Measurements from ENCODE around the gene ANKMY1.

The ANKMY1 gene

DNA sequence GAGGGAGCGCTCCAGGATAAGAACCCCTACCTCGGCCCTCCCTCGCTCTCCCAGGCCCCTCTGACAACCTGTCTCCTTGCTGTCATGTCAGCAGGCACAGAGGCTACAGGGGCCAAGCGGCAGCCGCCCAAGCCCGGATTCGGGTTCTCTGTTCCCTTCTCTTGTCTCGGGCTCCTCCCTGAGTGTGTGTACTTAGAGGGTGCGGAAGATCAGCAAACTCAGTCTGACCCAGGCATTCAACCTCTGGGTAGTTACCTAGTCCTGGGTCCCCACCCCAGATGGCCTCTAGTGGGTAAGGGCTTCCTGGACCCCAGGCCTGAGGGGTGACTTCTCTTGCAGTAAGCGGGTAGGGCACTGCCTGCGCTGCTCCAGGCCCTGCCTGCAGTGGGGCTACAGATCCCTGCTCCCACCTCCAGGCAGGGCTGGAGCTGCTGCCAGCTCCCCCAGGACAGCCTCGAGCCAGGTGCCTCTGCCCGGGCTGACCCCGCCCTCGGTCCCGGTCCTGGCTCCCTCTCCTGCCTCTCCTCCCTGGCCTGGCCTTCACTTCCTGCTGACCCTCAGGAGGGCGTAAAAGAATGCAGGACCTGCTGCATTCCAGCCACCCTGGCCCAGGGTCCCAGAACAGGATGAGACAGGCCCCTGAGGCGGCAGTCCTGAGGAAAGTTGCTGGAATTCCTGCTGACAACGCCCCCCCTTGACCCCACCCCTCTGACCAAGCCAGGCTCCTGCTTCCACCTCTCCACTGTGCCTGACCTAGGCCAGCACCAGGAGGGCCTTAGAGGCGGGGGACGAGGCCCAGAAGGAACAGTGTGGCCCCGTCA lies 100.4 kb downstream of the ANKMY1 start:
- no peak for DNase-seq

DNA sequence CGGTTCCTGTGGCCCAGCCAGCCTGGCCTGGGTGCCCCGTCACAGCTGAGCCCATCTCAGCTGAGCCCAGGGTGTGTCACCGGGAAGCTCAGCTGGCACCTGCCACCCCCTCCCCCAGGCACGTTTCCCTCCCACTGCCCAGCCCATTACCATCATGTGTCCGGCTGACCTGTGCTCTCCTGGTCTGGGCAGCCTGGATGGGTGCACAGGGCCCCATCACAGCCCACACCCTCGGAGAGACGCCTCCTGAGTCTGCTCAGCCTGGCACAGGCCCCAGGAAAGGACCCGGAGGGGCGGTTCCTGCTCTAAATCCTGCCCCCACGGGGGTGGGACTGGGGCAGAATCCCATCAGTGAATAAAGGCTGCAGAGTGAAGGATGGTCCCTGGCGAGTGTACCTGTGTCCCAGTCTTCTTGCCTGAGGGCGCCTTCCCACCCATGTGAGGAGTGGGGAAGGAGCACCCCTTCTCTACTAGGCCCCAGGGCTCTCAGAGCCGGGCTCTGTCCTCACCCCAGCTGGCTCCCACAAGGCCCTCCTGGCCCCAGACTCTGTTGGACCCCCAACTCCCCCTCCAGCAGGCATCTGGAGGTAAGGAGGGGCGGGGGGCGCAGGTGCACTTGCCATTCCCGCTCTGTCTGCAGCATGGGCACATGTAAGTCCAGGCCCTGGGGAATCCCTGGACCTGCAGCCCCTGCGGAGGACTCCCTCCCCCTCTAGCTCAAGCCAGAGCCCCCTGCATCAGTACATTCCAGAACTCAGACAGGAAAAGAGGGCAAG lies 101.2 kb downstream of the ANKMY1 start:
- no peak for DNase-seq

DNA sequence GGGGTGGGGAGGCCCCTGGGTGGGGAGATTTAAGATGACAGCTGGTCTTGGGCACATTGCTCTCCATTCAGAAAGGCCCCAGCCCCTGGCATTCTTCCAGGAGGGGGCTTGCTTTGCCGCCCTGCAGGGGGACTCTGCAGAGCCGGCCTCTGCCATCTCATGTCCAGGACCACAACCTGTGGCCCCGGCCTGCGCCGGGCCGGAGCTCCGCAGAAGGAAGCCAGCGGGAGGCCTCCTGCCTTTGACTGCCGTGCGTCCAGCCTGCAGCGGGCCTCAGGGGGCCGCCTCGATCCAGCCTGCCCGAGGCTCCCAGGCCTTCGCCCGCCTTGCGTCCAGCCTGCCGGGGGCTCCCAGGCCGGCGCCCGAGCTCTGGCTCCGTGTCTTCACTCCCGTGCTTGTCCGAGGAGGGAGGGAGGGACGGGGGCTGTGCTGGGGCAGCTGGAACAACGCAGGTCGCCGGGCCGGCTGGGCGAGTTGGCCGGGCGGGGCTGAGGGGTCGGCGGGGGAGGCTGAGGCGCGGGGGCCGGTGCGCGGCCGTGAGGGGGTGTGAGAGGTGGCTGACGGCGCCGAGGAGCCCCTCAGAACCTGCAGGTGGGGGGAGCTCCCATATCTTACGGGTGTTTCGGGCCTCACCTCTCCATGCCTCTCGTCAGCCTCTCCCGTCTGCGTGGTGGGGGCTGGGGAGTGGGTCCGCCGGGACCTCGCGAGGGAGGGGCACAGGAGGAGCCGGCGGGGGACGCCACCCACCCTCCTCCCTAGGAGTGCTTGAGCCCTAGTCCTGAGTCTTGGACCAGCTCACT lies 101.9 kb downstream of the ANKMY1 start:
- DNase-seq = no peak

DNA sequence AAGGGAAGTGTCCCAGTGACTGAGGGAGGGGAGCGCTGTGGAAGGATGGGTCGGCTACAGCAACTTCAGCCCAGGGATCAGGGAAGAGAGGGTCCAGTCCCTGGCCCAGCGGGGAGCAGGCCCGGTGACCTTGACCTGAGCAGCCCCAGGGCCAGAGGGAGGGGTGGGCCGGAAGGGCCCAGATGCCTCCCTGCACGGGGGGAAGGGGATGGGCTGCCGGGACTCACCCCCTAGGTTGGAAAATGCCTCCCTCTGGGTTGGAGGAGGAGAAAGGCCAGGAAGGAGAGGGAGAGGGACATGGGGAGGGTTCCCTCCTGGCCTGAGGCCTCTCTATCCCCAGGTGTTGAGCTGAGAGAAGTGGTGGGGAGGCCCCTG lies 102.5 kb downstream of the ANKMY1 start:
- no peak for DNase-seq

DNA sequence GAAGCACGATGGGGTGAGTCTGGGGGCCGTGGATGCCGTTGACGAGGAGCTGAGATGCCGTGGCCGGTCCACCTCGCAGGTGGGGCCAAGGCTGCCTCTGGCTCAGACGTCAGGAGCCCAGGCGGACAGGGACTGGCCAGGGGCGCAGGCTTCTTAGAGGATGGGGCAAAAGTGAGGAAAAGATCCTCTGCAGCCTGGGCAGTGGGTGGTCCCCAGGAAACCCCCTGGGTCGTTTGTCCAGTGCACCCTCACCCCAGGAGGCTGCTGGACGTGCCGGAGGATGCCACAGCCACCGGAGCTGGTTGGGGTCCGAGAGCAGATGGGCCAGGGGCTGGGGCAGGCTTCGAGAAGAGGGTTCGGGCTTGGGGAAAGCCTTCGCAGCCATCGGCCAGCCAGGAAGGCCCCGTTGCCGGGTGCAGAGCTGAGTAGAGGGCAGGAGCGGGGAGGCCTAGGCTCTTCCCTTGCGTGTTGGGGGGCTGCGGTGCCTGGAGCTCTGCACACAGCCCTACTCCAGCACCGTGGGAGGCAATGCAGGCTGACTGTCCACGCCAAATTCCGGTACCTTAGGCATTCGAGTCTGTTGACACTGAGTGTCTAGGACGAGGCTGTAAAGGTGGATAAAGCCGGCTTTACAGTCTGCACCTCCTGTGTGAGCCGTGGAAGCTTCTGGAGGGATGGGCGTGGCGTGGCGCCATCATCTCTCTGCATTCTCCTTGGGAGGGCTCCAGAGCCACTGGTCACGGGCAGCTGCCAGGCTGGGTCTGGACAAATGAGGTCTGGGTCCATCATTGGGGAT lies 103.5 kb downstream of the ANKMY1 start:
- DNase-seq = no peak

DNA sequence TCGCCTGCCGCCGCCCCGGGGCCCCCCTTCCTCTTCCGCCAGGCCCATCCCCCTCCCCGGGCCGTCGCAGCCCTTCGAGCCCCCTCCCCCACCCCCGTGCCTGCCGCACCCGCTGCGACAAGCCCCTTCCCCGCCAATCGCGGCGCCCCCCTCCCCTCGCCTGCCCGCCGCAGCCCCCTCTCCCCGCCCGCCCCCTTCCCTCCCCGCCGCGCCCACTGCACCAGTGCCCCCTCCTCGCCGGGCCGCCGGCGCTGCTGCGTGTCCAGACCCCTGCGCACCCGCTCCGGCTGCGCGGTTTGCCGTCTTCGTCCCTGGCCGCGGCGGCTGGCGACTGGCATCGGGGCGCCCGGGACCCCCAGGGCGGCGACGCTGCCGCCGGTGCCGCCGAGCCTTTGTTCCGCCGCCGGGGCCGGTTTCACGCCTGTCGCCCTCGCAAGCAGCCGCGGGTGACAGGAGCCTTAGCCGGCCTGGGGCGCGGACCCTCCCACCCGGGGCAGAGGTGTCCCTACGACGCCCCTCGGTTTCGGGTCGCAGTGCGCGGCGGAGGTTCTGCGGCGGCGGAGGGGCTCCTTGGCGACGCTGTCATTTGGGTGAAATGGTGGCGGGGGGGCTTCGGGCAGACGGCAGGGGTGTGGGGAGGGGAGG lies 104.2 kb downstream of the ANKMY1 start:
- no peak for DNase-seq

DNA sequence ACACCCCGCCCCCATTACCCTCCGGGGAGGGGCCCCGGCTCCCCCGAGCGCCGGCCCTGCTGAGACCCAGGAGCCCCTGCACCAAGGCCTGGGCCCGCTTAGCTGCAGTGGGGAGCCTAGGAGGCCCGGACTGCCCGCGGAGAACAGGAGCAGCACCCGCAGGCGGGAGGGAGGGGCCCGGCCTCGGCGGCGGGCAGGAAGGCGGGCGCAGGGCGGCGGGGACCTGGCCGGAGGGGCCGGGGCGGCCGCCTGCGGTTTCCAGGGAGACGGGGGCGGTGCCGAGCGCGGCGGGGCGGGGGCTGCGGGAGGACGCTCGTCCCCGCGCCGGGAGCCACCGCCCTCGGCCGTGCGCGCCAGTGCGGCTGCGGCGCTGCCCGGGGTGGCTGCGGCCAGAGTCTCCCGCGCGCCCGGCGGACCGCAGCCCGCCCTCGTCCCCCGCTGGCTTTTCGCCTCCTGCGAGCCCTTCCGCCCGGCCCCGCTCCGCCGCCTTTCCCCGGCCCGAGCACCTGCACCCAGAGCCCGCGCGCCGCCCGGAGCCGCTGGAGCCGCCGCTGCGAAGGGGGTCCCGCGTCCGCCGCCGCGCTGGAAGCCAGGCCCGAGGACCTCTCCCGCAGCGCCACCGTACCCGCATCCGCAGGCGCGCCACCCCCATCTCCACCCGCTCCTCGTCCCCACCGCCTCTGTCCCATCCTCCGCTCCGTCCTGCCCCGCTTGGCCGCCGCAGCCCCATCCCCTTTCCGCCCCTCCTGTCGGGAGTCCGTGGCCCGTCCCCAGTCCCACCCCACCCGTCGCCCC lies 105.1 kb downstream of the ANKMY1 start:
- DNase-seq = no peak

DNA sequence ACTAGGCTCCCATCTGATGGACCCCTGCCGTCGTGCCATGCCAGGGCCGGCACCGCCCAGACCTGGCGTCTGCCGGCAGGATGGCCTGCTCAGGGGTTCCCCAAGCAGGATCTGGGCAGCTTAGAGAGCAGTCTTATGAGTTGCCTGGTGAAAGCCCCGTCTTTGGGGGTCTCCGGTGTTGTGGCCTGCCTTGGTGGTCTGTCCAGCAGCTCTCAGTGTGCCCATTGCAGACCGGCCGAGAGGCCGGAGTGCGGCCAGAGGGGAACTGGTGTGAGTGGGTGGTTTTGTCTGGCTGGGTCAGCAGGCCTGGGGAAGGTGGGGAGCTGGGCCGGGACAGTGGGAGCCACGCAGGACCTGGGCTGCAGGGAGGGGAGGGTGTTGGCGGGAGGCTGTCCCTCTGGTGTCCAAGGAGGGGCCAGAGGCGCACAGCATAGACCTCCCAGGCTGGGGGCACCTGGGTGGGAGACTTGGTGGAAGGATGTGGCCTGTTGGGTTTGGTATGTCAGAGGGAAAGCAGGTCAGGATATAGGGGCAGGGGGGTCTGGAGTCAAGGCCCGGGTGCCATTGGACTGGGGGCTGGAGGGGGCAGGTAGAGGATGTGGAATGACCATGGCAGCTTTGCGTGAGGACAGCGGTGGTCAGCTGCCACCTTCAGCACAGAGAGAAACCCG lies 105.9 kb downstream of the ANKMY1 start:
- DNase-seq = no peak

DNA sequence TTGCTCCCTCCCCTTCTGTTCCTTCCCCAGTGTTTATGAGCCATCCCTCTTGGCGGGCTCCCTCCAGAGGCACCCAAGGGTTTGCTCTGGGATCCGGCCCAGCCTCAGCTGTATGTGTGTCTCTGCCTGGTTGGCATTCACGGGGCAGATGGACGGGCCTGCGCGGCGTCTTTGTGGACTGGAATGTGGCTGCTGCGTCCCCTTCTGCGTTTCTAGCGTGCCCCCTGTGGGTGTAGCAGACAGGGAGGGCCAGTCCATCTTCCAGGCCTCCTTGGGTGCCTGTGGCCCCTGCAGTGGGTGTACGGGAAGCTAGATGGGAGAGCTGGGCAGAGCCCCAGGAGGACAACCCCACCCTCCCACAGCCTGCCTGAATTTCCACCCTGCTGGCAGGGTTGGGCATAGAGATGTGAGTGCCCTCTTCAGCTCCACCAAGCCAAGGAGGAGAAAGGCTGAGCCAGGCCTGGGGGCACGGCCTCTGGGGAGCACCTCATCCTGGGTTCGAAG lies 106.6 kb downstream of the ANKMY1 start:
- no peak for DNase-seq

DNA sequence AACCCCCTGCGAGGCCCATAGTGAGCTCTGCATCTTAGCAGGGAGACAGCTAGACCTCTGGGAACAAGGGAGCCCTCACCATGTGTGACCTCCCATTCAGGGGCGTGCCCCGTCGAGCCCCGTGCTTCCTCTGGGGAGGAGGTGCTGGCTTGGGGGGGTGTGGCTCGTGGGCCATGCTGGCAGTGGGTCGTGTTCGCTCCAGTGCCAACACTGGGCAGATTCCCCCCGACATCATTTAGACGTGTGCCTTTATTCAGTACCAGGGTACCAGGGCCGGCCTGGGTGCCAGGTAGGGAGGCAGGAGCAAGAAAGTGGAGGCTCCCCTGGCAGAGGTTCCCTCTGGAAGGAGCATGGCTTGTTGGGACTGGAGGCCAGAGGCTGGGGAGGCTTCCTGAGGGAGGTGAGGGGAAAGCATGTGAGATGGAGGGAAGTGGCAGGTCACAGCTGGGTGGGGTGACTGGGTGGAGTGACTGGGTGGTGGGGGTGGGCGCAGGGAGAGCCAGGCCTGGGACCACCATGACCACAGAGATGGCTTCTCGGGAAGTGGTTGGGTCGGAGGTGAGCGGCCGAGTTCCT lies 107.2 kb downstream of the ANKMY1 start:
- no peak for DNase-seq

DNA sequence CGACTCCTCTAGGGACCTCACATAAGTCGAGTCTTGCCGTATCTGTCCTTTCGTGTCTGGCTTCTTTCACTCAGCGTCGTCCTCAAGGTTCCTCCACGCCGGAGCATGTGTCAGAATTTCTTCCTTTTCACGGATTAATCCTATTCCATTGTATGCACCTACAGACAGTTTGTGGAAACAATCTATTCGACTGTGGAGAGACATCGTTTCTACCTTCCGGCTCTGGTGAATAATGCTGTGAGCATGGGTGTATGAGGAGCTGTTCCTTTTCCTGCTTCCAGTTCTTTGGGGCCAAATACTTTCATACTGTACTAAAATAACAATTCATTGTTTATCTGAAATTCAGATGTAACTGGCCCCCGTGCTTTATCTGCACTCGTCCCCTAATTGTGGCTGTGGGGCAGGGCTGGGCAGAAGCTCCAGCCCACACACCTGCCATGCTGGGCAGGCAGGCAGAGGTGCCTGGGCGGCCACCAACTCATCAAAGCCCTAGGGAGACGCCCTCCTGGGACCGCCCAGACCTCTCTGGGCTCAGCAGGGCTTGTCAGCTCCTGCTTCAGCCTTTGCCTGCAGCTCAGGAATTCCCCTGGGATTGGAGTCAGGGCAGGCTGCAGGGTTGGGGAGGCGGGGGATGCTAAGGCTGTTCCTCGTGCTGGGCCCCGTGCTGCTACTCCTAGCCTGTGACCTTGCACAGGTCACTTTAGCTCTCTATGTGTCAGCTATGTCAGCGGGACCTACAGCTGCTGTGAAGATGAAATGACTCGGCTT lies 107.8 kb downstream of the ANKMY1 start:
- DNase-seq = no peak

DNA sequence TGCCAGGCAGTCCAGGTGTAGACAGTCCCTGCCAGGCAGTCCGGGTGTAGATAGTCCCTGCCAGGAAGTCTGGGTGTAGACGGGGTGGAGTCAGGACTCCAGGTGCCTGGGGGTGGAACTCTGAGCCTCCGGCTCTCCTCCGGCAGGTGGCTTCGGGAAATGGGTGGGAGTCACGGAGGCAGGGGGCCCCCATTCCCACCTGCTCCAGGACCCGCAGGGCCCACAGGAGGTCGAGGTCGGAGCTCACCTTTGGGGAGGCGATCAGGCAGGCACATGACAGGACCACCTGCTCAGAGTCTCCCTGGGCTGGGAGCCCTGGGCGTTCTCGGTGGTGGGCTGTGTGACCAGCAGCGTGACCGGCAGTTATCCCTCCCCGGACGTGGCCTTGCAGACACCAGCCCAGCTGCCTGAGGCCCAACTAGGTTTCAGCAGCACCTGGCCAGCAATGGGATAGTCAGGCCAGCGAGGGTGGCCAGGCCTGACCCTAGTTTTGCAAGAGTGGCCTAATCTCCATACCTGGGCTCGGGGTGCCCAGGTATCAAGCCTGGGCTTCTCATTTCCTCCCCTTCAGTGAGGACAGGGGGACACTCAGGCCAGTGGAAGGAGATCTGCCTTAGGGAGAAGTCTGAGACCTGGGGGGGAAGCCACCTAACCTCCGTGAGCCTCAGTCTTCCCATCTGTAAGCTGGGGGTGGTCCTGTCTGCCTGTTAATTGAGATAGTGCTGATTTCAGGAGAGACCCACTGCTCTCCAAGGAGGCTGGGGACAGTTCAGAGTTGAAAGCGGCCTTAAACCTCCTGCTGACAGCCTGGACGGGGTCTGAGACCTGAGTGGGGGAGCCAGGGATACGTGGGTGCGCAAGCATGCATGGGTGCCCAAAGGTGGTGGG lies 109.2 kb downstream of the ANKMY1 start:
- DNase-seq = no peak

DNA sequence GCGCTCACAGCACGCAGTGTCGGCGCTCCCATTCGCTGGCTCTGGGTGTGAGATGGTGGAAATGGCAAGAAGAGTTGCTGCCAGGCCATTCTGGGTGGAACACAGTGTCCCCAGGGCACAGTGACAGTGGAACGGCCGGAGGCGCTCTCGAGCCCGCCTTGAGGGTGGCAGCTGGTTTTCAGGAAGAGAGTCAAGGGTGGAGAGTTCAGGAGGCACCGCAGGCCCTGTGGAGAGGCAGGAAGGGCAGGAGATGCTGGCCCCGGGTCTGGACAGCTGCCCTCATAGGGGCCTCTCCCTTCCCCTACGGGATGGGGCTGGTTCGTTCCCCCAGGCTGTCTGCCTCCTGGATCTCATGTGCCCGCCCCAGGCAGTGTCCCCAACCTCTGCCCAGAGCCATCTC lies 109.9 kb downstream of the ANKMY1 start:
- DNase-seq = no peak

DNA sequence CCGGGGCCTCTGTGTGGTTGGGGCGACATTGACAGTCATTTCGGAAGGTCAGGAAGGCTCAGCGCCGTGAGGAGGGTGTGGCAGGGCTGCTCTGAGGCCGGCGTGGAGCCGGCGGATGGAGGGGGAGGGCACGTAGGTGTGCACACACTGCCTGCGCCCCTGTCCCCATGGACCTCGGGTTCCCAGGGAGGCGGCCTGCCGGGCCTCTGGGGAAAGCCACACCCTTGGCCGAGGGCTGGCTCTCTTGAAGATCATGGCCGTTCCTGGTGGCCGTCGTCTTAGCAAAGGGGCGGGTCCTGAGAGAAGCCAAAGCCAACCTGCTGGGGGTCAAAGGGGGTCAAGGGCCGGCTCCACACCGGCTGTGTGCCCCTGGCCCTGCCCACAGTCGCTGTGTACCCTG lies 110.5 kb downstream of the ANKMY1 start:
- no peak for DNase-seq

DNA sequence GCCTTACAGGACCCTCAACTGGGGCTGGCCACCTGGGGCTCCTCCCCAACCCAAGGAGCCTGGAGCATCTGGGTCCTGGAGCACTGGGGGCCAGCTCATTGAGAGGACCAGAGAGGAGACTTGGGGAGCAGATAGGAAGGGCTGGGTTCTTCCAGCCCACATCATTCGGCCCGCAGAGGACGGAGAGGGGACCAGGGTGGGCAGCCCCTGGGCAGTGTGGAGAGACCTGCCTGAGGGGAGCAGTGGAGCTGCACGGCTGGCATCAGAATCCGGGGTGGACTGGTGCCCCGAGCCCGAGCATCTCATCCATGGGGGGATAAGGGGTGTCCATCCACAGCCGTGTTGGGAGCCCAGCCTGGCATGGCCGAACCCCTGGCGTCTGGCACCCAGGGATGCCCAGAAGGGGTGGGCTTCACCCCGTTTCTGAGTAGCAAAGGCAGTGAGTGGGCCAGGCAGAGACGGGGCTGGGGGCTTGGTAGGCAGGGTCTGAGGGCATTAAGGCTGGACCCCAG lies 111.1 kb downstream of the ANKMY1 start:
- DNase-seq = no peak

DNA sequence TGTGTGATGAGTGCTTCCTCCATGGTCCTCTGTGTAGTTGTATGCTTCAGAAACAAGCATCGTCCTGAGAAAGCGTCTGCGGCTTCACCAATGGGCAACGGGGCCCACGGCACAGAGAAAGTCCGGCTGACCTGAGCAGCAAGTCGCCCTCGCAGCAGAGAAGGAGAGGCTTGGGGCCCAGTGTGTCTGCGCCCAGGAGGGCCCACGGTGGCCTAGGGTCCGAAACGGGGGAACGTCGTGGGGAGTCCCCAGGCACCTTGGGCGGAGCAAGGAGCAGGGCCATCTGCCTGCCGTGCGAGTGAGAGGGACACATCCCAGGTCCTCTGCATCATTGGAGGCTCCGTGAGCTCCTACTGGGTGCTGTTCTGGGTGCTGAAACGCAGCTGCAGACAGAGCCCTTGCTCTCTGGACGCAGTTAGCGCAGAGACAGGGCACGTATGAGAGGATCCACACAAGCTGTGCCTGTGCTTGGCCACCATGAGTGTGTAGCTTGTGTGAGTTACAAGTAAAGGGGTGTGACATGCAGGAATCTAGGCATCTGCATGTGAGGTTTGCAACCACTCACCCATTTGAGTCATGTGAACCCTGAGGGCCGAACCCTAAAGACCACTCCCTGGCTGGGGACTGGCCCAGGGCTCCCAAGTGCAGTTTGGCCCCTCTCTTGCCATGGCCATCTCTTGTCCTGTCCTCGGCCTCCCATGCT lies 111.7 kb downstream of the ANKMY1 start:
- no peak for DNase-seq

DNA sequence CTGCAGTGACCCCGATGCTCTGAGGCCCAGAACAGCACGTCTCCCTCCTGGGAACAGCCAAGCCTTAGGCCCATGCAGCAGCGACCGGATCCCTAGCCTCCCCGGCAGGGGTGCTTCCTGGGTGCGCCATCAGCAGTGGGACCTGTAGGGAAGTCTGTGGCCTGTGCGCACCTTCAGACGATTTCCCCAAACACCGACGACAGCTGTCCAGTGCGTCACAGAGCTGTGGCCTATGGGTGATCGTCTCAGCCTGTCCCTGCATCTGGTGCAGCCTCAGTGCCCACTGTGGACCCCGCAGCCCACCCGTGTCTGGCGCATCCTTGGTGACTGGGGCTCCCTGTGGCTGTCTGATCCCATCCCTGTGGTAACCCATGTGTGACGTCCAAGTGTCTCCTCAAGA lies 113.3 kb downstream of the ANKMY1 start:
- DNase-seq = no peak

Measured in central memory CD4-positive, alpha-beta T cell (primary cell).